Measurements from ENCODE around the gene NPAS2.

The NPAS2 gene

DNA sequence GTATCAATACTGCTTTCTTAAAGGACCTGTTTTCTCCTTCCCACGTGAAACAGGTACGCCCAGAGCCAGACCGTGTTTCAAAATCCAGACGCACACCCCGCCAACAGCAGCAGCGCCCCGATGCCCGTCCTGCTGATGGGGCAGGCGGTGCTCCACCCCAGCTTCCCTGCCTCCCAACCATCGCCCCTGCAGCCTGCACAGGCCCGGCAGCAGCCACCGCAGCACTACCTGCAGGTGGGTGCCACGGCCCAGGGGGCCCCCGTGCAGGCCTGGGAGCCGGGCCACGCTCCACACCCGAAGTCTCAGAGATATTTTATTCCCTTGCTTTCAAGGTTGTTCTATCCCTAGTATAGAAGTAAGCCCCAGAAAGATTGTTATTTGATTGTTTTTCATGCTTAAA is 173.4 kb downstream of the NPAS2 start:
- H3K9me3 ChIP-seq (ENCODE audit: insufficient read depth, low read length): no peaks in the 10 kb centered on the region
- H3K27ac ChIP-seq (ENCODE audit: low read length): no peak overlapping the region
- no peak overlapping the region for H3K9ac ChIP-seq (ENCODE audit: low read length)
- H3K4me3 ChIP-seq (ENCODE audit: low read length): no peak overlapping the region
- no peak overlapping the region for H3K4me2 ChIP-seq (ENCODE audit: low read length)
- no peaks in the 10 kb centered on the region for H3K36me3 ChIP-seq (replicated peaks; ENCODE audit: low read depth, low read length)
- H4K20me1 ChIP-seq (ENCODE audit: insufficient read depth, low read length): no peaks in the 10 kb centered on the region
- TF ChIP-seq, protein P1, sequence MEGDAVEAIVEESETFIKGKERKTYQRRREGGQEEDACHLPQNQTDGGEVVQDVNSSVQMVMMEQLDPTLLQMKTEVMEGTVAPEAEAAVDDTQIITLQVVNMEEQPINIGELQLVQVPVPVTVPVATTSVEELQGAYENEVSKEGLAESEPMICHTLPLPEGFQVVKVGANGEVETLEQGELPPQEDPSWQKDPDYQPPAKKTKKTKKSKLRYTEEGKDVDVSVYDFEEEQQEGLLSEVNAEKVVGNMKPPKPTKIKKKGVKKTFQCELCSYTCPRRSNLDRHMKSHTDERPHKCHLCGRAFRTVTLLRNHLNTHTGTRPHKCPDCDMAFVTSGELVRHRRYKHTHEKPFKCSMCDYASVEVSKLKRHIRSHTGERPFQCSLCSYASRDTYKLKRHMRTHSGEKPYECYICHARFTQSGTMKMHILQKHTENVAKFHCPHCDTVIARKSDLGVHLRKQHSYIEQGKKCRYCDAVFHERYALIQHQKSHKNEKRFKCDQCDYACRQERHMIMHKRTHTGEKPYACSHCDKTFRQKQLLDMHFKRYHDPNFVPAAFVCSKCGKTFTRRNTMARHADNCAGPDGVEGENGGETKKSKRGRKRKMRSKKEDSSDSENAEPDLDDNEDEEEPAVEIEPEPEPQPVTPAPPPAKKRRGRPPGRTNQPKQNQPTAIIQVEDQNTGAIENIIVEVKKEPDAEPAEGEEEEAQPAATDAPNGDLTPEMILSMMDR (IDR thresholded peaks at IDR 0.05; ENCODE audit: low read depth, low read length): no peak
- TF ChIP-seq EZH2phosphoT487 (IDR thresholded peaks at IDR 0.05; ENCODE audit: low read depth): no peak
- peaks cover 9% of the 10 kb centered on the region; the same call in 1 of the 2 replicates for H3K4me1 ChIP-seq (ENCODE audit: low read length)
- no peaks in the 10 kb centered on the region for H3K79me2 ChIP-seq (ENCODE audit: low read length)
- H3K27me3 ChIP-seq (ENCODE audit: low read depth, low read length): no peaks in the 10 kb centered on the region
- no peak overlapping the region for H2AFZ ChIP-seq (ENCODE audit: low read depth, low read length)

- Histone ChIP-seq H3K27me3 (ENCODE audit: low read depth, low read length) (no peaks in the 10 kb centered on the region), H3K4me1 (ENCODE audit: low read length) (peaks cover 3% of the 10 kb centered on the region; the same call in 1 of the 2 replicates), H3K4me3 (ENCODE audit: low read length) (no peak overlapping the region), H2AFZ (ENCODE audit: low read depth, low read length) (no peak overlapping the region), H3K27ac (ENCODE audit: low read length) (no peak overlapping the region), H3K4me2 (ENCODE audit: low read length) (no peak overlapping the region), H3K79me2 (ENCODE audit: low read length) (no peaks in the 10 kb centered on the region), H3K9ac (ENCODE audit: low read length) (no peak overlapping the region), H4K20me1 (ENCODE audit: insufficient read depth, low read length) (no peaks in the 10 kb centered on the region), H3K9me3 (ENCODE audit: insufficient read depth, low read length) (no peaks in the 10 kb centered on the region), H3K36me3 (replicated peaks; ENCODE audit: low read depth, low read length) (no peaks in the 10 kb centered on the region)
- no peak for TF ChIP-seq EZH2phosphoT487 (IDR thresholded peaks at IDR 0.05; ENCODE audit: low read depth)
- TF ChIP-seq, protein P1 (IDR thresholded peaks at IDR 0.05; ENCODE audit: low read depth, low read length): no peak
Measured at GRCh38 chr2:100995309-100996075, 175.6 kb downstream of the NPAS2 start.

GRCh38 chr2:100997509-100998234 is 177.7 kb downstream of the NPAS2 start:
- H4K20me1 ChIP-seq (ENCODE audit: insufficient read depth, low read length): peaks cover under 1% of the 10 kb centered on the region; the same call in 1 of the 2 replicates
- peaks cover 3% of the 10 kb centered on the region for H3K36me3 ChIP-seq (replicated peaks; ENCODE audit: low read depth, low read length)
- H3K9ac ChIP-seq (ENCODE audit: low read length): no peak overlapping the region
- H3K27ac ChIP-seq (ENCODE audit: low read length): no peak overlapping the region
- H3K27me3 ChIP-seq (ENCODE audit: low read depth, low read length): no peaks in the 10 kb centered on the region
- peaks cover 7% of the 10 kb centered on the region for H3K79me2 ChIP-seq (ENCODE audit: low read length)
- H3K4me3 ChIP-seq (ENCODE audit: low read length): no peak overlapping the region
- TF ChIP-seq EZH2phosphoT487 (IDR thresholded peaks at IDR 0.05; ENCODE audit: low read depth): no peak
- TF ChIP-seq, protein P1 (IDR thresholded peaks at IDR 0.05; ENCODE audit: low read depth, low read length): no peak
- no peaks in the 10 kb centered on the region for H3K9me3 ChIP-seq (ENCODE audit: insufficient read depth, low read length)
- peaks cover 5% of the 10 kb centered on the region for H3K4me1 ChIP-seq (ENCODE audit: low read length)
- no peak overlapping the region for H3K4me2 ChIP-seq (ENCODE audit: low read length)
- no peak overlapping the region for H2AFZ ChIP-seq (ENCODE audit: low read depth, low read length)

- H4K20me1 ChIP-seq (ENCODE audit: insufficient read depth, low read length): peaks cover 6% of the 10 kb centered on the region
- no peaks in the 10 kb centered on the region for H3K27me3 ChIP-seq (ENCODE audit: low read depth, low read length)
- no peak overlapping the region for H3K27ac ChIP-seq (ENCODE audit: low read length)
- peaks cover 8% of the 10 kb centered on the region for H3K4me1 ChIP-seq (ENCODE audit: low read length)
- H3K9me3 ChIP-seq (ENCODE audit: insufficient read depth, low read length): no peaks in the 10 kb centered on the region
- no peak overlapping the region for H3K9ac ChIP-seq (ENCODE audit: low read length)
- no peak overlapping the region for H3K4me3 ChIP-seq (ENCODE audit: low read length)
- peaks cover 8% of the 10 kb centered on the region for H3K36me3 ChIP-seq (replicated peaks; ENCODE audit: low read depth, low read length)
- H3K4me2 ChIP-seq (ENCODE audit: low read length): no peak overlapping the region
- TF ChIP-seq EZH2phosphoT487 (IDR thresholded peaks at IDR 0.05; ENCODE audit: low read depth): no peak
- TF ChIP-seq, protein P1 (IDR thresholded peaks at IDR 0.05; ENCODE audit: low read depth, low read length): no peak
- peaks cover 12% of the 10 kb centered on the region for H3K79me2 ChIP-seq (ENCODE audit: low read length)
- H2AFZ ChIP-seq (ENCODE audit: low read depth, low read length): no peak overlapping the region
Measured at GRCh38 chr2:100998235-100998573, 178.3 kb downstream of the NPAS2 start.
